ENCODE results near the gene GPRIN2.

DNA sequence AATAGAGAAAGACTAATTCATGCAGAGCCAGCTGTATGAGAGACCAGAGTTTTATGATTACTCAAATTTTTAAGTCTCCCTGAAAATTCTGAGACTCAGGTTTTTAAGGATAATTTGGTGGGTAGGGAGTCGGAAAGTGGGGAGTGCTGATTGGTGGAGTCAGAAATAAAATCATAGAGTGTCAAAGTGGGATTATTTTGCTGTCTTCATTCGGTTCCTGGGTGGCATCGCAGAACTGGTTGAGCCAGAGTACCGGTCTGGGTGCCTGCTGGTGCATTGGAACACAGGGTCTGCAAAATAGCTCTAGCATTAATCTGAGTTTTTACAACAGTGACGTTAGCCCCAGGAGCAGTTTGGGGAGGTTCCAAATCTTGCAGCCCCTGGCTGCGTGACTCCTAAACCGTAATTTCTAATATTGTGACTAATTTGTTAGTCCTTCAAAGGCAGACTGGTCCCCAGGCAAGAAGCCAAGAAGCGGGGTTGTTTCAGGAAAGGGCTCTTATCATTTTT, 32.4 kb downstream of the GPRIN2 start:
- TF ChIP-seq POLR2A (IDR thresholded peaks at IDR 0.05) = no peak
- TF ChIP-seq, protein P1, sequence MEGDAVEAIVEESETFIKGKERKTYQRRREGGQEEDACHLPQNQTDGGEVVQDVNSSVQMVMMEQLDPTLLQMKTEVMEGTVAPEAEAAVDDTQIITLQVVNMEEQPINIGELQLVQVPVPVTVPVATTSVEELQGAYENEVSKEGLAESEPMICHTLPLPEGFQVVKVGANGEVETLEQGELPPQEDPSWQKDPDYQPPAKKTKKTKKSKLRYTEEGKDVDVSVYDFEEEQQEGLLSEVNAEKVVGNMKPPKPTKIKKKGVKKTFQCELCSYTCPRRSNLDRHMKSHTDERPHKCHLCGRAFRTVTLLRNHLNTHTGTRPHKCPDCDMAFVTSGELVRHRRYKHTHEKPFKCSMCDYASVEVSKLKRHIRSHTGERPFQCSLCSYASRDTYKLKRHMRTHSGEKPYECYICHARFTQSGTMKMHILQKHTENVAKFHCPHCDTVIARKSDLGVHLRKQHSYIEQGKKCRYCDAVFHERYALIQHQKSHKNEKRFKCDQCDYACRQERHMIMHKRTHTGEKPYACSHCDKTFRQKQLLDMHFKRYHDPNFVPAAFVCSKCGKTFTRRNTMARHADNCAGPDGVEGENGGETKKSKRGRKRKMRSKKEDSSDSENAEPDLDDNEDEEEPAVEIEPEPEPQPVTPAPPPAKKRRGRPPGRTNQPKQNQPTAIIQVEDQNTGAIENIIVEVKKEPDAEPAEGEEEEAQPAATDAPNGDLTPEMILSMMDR (IDR thresholded peaks at IDR 0.05) = no peak

Measured in testis (tissue), 2 donors.